Urothelium cell line (cell line): ENCODE measurements around the gene PGK2.

Experiments
- DNase-seq: peaks from one replicate; pipeline ENCODE4 v3.0.0; 2011; ENCODE audit warnings: low spot score, mixed read lengths
- FAIRE-seq: peaks from 2 replicates; lab custom pipeline; 2011; peaks lifted over from hg19 to GRCh38; lab: Jason Lieb, UNC

Gene PGK2

GRCh38 chr6:49739423-49739822, 47.7 kb downstream of the PGK2 start:
- no peak for DNase-seq
- FAIRE-seq: no peak

- no peak for DNase-seq
- no peak for FAIRE-seq
Observed at GRCh38 chr6:49736017-49736508, 51.0 kb downstream of the PGK2 start.
